ENCODE measurements around the gene ARHGAP8. TPM values are rescaled to one million over a fixed set of nuclear protein-coding genes. Genes with fewer than 3 reads are reported as not detected.

Gene ARHGAP8
- total RNA-seq, 2 experiments from 2014 or later: not detected

DNA sequence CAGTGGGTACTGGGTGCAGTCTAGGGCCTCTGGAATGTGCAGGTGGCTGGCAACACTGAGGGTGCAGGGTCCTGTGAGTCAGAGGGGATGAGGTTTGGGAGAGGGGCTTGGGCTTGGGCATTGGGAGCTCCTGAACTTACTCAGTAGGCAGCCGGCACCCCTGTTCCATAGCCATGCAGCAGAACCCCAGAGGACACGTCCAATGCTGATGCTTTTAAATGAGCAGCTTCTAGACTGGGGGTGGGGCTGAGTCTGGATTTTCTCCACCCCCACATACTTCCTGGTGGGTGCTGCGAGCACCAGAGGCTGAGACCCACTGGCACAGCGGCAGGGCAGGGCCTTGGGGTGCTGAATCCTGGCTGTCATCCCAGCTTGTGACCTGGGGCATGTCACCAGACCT is 71.4 kb downstream of the ARHGAP8 start:
- Histone ChIP-seq H3K9me2 (ENCODE audit: insufficient read depth, low read length) (no peaks in the 10 kb centered on the region), H2AFZ (ENCODE audit: low read length) (no peak overlapping the region), H3K79me2 (ENCODE audit: insufficient read depth, low read depth, low read length) (no peaks in the 10 kb centered on the region), H3K27ac (ENCODE audit: low read depth, low read length, poor library complexity, severe bottlenecking) (no peak overlapping the region), H3K4me3 (ENCODE audit: low read depth, low read length, poor library complexity, severe bottlenecking) (no peak overlapping the region), H3K4me2 (ENCODE audit: low read length) (no peak overlapping the region), H4K20me1 (ENCODE audit: insufficient read depth, low read length) (no peaks in the 10 kb centered on the region), H3K36me3 (ENCODE audit: insufficient read depth, low read length) (no peaks in the 10 kb centered on the region), H3K4me1 (ENCODE audit: insufficient read depth, low read length, poor library complexity, severe bottlenecking) (no peaks in the 10 kb centered on the region), H3K9me3 (ENCODE audit: low read length) (no peaks in the 10 kb centered on the region)
- intact Hi-C loops (cut with micrococcal nuclease; ENCODE audit: unreplicated experiment): no loop called here
- ChIA-PET POLR2A (no interaction called here), CTCF (ENCODE audit: unreplicated experiment) (no interaction called here)
- no TSS peak for BruUV-seq (replicated peaks)
- no peak for DNase-seq (ENCODE audit: low spot score)
- TF ChIP-seq, protein P1, sequence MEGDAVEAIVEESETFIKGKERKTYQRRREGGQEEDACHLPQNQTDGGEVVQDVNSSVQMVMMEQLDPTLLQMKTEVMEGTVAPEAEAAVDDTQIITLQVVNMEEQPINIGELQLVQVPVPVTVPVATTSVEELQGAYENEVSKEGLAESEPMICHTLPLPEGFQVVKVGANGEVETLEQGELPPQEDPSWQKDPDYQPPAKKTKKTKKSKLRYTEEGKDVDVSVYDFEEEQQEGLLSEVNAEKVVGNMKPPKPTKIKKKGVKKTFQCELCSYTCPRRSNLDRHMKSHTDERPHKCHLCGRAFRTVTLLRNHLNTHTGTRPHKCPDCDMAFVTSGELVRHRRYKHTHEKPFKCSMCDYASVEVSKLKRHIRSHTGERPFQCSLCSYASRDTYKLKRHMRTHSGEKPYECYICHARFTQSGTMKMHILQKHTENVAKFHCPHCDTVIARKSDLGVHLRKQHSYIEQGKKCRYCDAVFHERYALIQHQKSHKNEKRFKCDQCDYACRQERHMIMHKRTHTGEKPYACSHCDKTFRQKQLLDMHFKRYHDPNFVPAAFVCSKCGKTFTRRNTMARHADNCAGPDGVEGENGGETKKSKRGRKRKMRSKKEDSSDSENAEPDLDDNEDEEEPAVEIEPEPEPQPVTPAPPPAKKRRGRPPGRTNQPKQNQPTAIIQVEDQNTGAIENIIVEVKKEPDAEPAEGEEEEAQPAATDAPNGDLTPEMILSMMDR (conservative IDR thresholded peaks at IDR 0.05; ENCODE audit: low read length): no peak
- TF ChIP-seq EZH2phosphoT487 (IDR thresholded peaks at IDR 0.05; ENCODE audit: borderline replicate concordance, low read depth, low read length): no peak

DNA sequence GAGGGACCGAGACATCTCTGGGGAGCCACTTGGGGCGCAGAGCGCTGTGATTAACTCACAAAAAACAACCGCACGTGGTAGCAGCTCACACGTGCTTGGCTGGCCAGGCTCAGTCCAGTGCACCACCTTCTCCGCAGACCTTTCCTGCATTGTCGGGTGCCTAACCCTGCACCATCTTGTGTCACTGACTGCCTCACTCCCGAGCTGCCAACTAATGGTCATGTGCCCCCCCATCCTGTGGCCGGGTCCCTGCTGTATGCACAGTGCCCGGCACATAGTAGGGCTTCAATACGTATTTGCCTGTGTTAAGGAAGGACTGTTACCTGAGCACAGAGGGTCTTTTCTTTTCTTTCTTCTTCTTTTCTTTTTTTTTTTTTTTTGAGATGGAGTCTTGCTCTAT is 71.9 kb downstream of the ARHGAP8 start:
- H4K20me1 ChIP-seq (ENCODE audit: insufficient read depth, low read length): no peaks in the 10 kb centered on the region
- TF ChIP-seq, protein P1 (conservative IDR thresholded peaks at IDR 0.05; ENCODE audit: low read length): no peak
- no peak for TF ChIP-seq EZH2phosphoT487 (IDR thresholded peaks at IDR 0.05; ENCODE audit: borderline replicate concordance, low read depth, low read length)
- POLR2A ChIA-PET: no interaction called here
- no peak for DNase-seq (ENCODE audit: low spot score)
- no peaks in the 10 kb centered on the region for H3K36me3 ChIP-seq (ENCODE audit: insufficient read depth, low read length)
- CTCF ChIA-PET (ENCODE audit: unreplicated experiment): no interaction called here
- intact Hi-C loops (cut with micrococcal nuclease; ENCODE audit: unreplicated experiment): no loop called here
- no peaks in the 10 kb centered on the region for H3K4me1 ChIP-seq (ENCODE audit: insufficient read depth, low read length, poor library complexity, severe bottlenecking)
- no TSS peak for BruUV-seq (replicated peaks)
- H3K4me3 ChIP-seq (ENCODE audit: low read depth, low read length, poor library complexity, severe bottlenecking): no peak overlapping the region
- no peaks in the 10 kb centered on the region for H3K79me2 ChIP-seq (ENCODE audit: insufficient read depth, low read depth, low read length)
- no peaks in the 10 kb centered on the region for H3K9me3 ChIP-seq (ENCODE audit: low read length)
- H2AFZ ChIP-seq (ENCODE audit: low read length): no peak overlapping the region
- H3K9me2 ChIP-seq (ENCODE audit: insufficient read depth, low read length): no peaks in the 10 kb centered on the region
- H3K4me2 ChIP-seq (ENCODE audit: low read length): no peak overlapping the region
- no peak overlapping the region for H3K27ac ChIP-seq (ENCODE audit: low read depth, low read length, poor library complexity, severe bottlenecking)

DNA sequence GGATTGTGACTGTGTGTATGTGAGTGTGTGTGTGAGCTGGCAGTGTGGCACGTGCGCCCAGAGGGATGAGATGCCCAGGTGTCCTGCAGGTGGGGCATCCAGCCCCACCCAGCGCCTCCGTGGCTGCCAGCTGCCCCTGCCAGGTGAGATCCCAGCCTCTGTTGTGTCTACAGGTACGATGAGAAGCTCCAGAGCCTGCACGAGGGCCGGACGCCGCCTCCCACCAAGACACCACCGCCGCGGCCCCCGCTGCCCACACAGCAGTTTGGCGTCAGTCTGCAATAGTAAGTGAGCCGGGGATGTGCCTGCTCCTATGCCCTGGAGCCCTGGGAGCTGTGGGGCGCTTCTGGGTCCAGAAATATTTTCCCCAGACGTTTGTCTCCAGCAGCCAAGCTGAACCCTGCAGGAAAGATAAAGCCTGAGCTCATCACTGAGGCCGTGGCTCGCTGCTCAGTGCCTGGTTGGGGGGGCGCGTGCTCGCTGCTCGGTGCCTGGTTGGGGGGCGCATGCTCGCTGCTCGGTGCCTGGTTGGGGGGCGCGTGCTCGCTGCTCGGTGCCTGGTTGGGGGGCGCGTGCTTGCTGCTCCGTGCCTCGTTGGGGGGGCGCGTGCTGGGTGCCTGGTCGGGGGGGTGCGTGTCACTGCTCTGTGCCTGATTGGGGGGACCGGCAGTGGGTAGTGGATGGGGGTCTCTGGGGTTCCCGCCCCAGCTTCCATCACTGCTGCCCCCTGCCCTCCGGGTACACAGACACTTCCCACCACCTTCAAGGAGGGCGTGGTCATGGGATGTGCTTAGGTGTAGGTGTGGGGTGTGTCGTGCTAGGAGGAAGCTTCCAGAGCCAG is 73.2 kb downstream of the ARHGAP8 start:
- Histone ChIP-seq H4K20me1 (ENCODE audit: insufficient read depth, low read length) (no peaks in the 10 kb centered on the region), H3K4me1 (ENCODE audit: insufficient read depth, low read length, poor library complexity, severe bottlenecking) (no peaks in the 10 kb centered on the region), H3K9me3 (ENCODE audit: low read length) (no peaks in the 10 kb centered on the region), H3K27ac (ENCODE audit: low read depth, low read length, poor library complexity, severe bottlenecking) (no peak overlapping the region), H3K79me2 (ENCODE audit: insufficient read depth, low read depth, low read length) (no peaks in the 10 kb centered on the region), H2AFZ (ENCODE audit: low read length) (no peak overlapping the region), H3K4me3 (ENCODE audit: low read depth, low read length, poor library complexity, severe bottlenecking) (no peak overlapping the region), H3K9me2 (ENCODE audit: insufficient read depth, low read length) (no peaks in the 10 kb centered on the region), H3K4me2 (ENCODE audit: low read length) (no peak overlapping the region), H3K36me3 (ENCODE audit: insufficient read depth, low read length) (no peaks in the 10 kb centered on the region)
- TF ChIP-seq EZH2phosphoT487 (IDR thresholded peaks at IDR 0.05; ENCODE audit: borderline replicate concordance, low read depth, low read length): no peak
- TF ChIP-seq, protein P1 (conservative IDR thresholded peaks at IDR 0.05; ENCODE audit: low read length): no peak
- intact Hi-C loops (cut with micrococcal nuclease; ENCODE audit: unreplicated experiment): no loop called here
- POLR2A ChIA-PET: interaction anchor here (0.6 kb wide), 2 partner anchors 51 to 87 kb away, joined by 3 to 6 read pairs; no protein-coding TSS in a partner anchor
- CTCF ChIA-PET (ENCODE audit: unreplicated experiment): interaction anchor here (0.6 to 0.7 kb wide), 2 partner anchors 82 to 646 kb away, joined by 5 read pairs; no protein-coding TSS in a partner anchor
- BruUV-seq (replicated peaks): no TSS peak
- no peak for DNase-seq (ENCODE audit: low spot score)
